GM06990 (cell line): Measurements from ENCODE around the gene LGALS9.

Experiments used
- DNase-seq: peaks from one replicate; pipeline ENCODE4 v3.0.0-alpha.2; 2011; ENCODE audit not compliant: insufficient read length; ENCODE audit errors: extremely low read depth
- H3K27me3 ChIP-seq: replicated peaks from 2 replicates; pipeline ENCODE4 v1.6.0; 2011; ENCODE audit warnings: low read length; ENCODE audit not compliant: control insufficient read depth, insufficient read depth
- H3K36me3 ChIP-seq: 2 replicates; pipeline ENCODE4 v1.5.1; 2011; ENCODE audit warnings: low read length; ENCODE audit not compliant: control insufficient read depth, insufficient read depth
- H3K4me3 ChIP-seq: replicated peaks from 2 replicates; pipeline ENCODE4 v1.5.1; 2011; ENCODE audit warnings: low read depth, mild to moderate bottlenecking, control low read depth, low read length
- CTCF ChIP-seq: IDR thresholded peaks from 2 replicates; pipeline ENCODE4 v1.5.1; 2011; ENCODE audit warnings: low read length, control low read depth, mild to moderate bottlenecking, inconsistent platforms; ENCODE audit not compliant: insufficient read depth, poor library complexity, severe bottlenecking

The LGALS9 gene

DNA sequence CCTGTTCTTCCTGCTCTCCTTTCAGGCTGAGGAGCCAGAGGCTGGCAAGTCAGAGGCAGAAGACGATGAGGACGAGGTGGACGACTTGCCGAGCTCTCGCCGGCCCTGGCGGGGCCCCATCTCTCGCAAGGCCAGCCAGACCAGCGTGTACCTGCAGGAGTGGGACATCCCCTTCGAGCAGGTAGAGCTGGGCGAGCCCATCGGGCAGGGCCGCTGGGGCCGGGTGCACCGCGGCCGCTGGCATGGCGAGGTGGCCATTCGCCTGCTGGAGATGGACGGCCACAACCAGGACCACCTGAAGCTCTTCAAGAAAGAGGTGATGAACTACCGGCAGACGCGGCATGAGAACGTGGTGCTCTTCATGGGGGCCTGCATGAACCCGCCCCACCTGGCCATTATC is 25.6 kb upstream of the LGALS9 start:
- Histone ChIP-seq H3K4me3 (no peak overlapping the region), H3K27me3 (no peaks in the 10 kb centered on the region), H3K36me3 (peaks cover 32% of the 10 kb centered on the region)
- DNase-seq: no peak
- TF ChIP-seq CTCF: no peak

- H3K27me3 ChIP-seq: no peaks in the 10 kb centered on the region
- no peak for TF ChIP-seq CTCF
- H3K36me3 ChIP-seq: peaks cover 36% of the 10 kb centered on the region
- no peak for DNase-seq
- no peak overlapping the region for H3K4me3 ChIP-seq
Observed at GRCh38 chr17:27607521-27608091, 23.4 kb upstream of the LGALS9 start.

- DNase-seq: no peak
- Histone ChIP-seq H3K27me3 (no peaks in the 10 kb centered on the region), H3K4me3 (no peak overlapping the region), H3K36me3 (peaks cover 36% of the 10 kb centered on the region)
- no peak for TF ChIP-seq CTCF
Observed at GRCh38 chr17:27608328-27609230, 22.4 kb upstream of the LGALS9 start.

- Histone ChIP-seq H3K4me3 (no peak overlapping the region), H3K27me3 (no peaks in the 10 kb centered on the region), H3K36me3 (peaks cover 30% of the 10 kb centered on the region)
- TF ChIP-seq CTCF: peak; percentile 56
- no peak for DNase-seq
Observed at GRCh38 chr17:27609611-27610303, 21.2 kb upstream of the LGALS9 start.

- H3K36me3 ChIP-seq: peaks cover 26% of the 10 kb centered on the region
- no peak for TF ChIP-seq CTCF
- DNase-seq: no peak
- no peak overlapping the region for H3K4me3 ChIP-seq
- H3K27me3 ChIP-seq: no peaks in the 10 kb centered on the region
Observed at GRCh38 chr17:27610304-27610677, 20.7 kb upstream of the LGALS9 start.
